Measurements from ENCODE around the gene PLXDC2.

PLXDC2 gene

GRCh38 chr10:19874791-19875190 lies 58.6 kb downstream of the PLXDC2 start:
- no peaks in the 10 kb centered on the region for H3K4me1 ChIP-seq (ENCODE audit: insufficient read depth, low read length, poor library complexity, severe bottlenecking)
- no peaks in the 10 kb centered on the region for H3K9me3 ChIP-seq (ENCODE audit: insufficient read depth, low read depth, low read length)
- H3K79me2 ChIP-seq (ENCODE audit: insufficient read depth, low read length) = no peaks in the 10 kb centered on the region
- H3K4me3 ChIP-seq (ENCODE audit: low read length, poor library complexity, severe bottlenecking) = no peak overlapping the region
- H3K9me2 ChIP-seq (replicated peaks; ENCODE audit: low read depth, low read length) = no peaks in the 10 kb centered on the region
- H3K9ac ChIP-seq (ENCODE audit: low read depth, low read length, poor library complexity, severe bottlenecking) = no peak overlapping the region
- H4K20me1 ChIP-seq (ENCODE audit: insufficient read depth, low read length, poor library complexity, severe bottlenecking) = no peaks in the 10 kb centered on the region
- TF ChIP-seq EZH2phosphoT487 (IDR thresholded peaks at IDR 0.05; ENCODE audit: borderline replicate concordance) (no peak), CTCF (conservative IDR thresholded peaks at IDR 0.05; ENCODE audit: low read length) (no peak)
- H3K36me3 ChIP-seq (ENCODE audit: insufficient read depth, low read length) = no peaks in the 10 kb centered on the region
- H3K4me2 ChIP-seq (ENCODE audit: low read depth, low read length, poor library complexity, severe bottlenecking) = no peak overlapping the region
- H3K27me3 ChIP-seq (ENCODE audit: insufficient read depth, low read length, poor library complexity, severe bottlenecking) = no peaks in the 10 kb centered on the region
- H2AFZ ChIP-seq (ENCODE audit: low read length) = no peak overlapping the region
- H3F3A ChIP-seq (ENCODE audit: low read depth) = no peaks in the 10 kb centered on the region

- no peaks in the 10 kb centered on the region for H3K4me1 ChIP-seq (ENCODE audit: insufficient read depth, low read length, poor library complexity, severe bottlenecking)
- H3F3A ChIP-seq (ENCODE audit: low read depth) = no peaks in the 10 kb centered on the region
- TF ChIP-seq EZH2phosphoT487 (IDR thresholded peaks at IDR 0.05; ENCODE audit: borderline replicate concordance) (no peak), CTCF (conservative IDR thresholded peaks at IDR 0.05; ENCODE audit: low read length) (no peak)
- no peaks in the 10 kb centered on the region for H3K9me3 ChIP-seq (ENCODE audit: insufficient read depth, low read depth, low read length)
- H3K9me2 ChIP-seq (replicated peaks; ENCODE audit: low read depth, low read length) = no peaks in the 10 kb centered on the region
- H4K20me1 ChIP-seq (ENCODE audit: insufficient read depth, low read length, poor library complexity, severe bottlenecking) = no peaks in the 10 kb centered on the region
- H3K9ac ChIP-seq (ENCODE audit: low read depth, low read length, poor library complexity, severe bottlenecking) = no peak overlapping the region
- no peaks in the 10 kb centered on the region for H3K36me3 ChIP-seq (ENCODE audit: insufficient read depth, low read length)
- no peak overlapping the region for H3K4me2 ChIP-seq (ENCODE audit: low read depth, low read length, poor library complexity, severe bottlenecking)
- no peak overlapping the region for H3K4me3 ChIP-seq (ENCODE audit: low read length, poor library complexity, severe bottlenecking)
- no peaks in the 10 kb centered on the region for H3K79me2 ChIP-seq (ENCODE audit: insufficient read depth, low read length)
- H3K27me3 ChIP-seq (ENCODE audit: insufficient read depth, low read length, poor library complexity, severe bottlenecking) = no peaks in the 10 kb centered on the region
- no peak overlapping the region for H2AFZ ChIP-seq (ENCODE audit: low read length)
Measured at GRCh38 chr10:19876570-19876969, 60.3 kb downstream of the PLXDC2 start.

GRCh38 chr10:19877466-19878255 lies 61.4 kb downstream of the PLXDC2 start:
- Histone ChIP-seq H3K27me3 (ENCODE audit: insufficient read depth, low read length, poor library complexity, severe bottlenecking) (no peaks in the 10 kb centered on the region), H3K9me3 (ENCODE audit: insufficient read depth, low read depth, low read length) (no peaks in the 10 kb centered on the region), H3K9me2 (replicated peaks; ENCODE audit: low read depth, low read length) (no peaks in the 10 kb centered on the region), H3K4me2 (ENCODE audit: low read depth, low read length, poor library complexity, severe bottlenecking) (no peak overlapping the region), H4K20me1 (ENCODE audit: insufficient read depth, low read length, poor library complexity, severe bottlenecking) (no peaks in the 10 kb centered on the region), H3K36me3 (ENCODE audit: insufficient read depth, low read length) (no peaks in the 10 kb centered on the region), H3K79me2 (ENCODE audit: insufficient read depth, low read length) (no peaks in the 10 kb centered on the region), H3F3A (ENCODE audit: low read depth) (no peaks in the 10 kb centered on the region), H3K4me1 (ENCODE audit: insufficient read depth, low read length, poor library complexity, severe bottlenecking) (no peaks in the 10 kb centered on the region), H3K4me3 (ENCODE audit: low read length, poor library complexity, severe bottlenecking) (no peak overlapping the region), H3K9ac (ENCODE audit: low read depth, low read length, poor library complexity, severe bottlenecking) (no peak overlapping the region), H2AFZ (ENCODE audit: low read length) (no peak overlapping the region)
- TF ChIP-seq EZH2phosphoT487 (IDR thresholded peaks at IDR 0.05; ENCODE audit: borderline replicate concordance) (no peak), CTCF (conservative IDR thresholded peaks at IDR 0.05; ENCODE audit: low read length) (no peak)

Measured in Loucy (cell line).